Measurements from ENCODE around the gene ZNF219.

Gene ZNF219

DNA sequence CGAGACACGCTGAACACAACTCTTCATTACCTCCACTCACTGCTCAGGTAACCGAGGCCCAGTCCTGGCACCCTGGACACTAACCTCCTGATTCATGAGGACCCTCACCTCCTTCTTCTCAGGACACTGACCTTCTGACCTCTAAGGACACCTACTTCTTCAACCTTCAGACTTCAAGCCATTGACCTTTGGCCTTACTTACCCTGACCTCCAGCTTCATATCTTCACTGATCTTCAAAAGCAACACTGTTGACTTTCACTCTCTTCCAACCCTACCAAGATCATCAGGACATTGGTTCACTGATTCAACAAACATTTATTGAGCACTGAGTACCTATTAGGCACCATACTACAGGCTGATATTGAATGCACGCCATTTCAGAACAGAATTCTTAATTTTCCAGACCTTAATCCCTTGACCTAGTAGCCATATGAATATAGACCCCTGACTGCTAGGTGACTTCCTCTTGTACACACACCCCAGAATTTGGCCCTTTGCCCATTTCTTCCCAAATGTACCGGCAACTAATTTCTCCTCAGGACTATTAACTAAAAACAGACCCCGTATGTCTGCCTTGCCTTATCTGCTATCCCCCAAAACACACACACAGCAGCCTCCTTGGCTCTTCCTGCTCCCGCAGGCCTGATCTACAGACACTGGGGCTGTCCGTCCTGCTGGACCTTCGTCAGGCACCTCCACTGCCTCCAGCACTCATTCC, 22.6 kb downstream of the ZNF219 start:
- no peak overlapping the region for H3K4me3 ChIP-seq
- H4K20me1 ChIP-seq: peaks cover 0 to 24% (median 0%) of the 10 kb centered on the region in 11 experiments; a peak in 7 of 22 replicates
- H3K4me1 ChIP-seq: peaks cover 30 to 60% (median 45%) of the 10 kb centered on the region in 10 experiments
- H3K9me3 ChIP-seq (replicated peaks in 1 of 11): no peaks in the 10 kb centered on the region
- H3K27me3 ChIP-seq: no peaks in the 10 kb centered on the region
- no peak overlapping the region for H3K9ac ChIP-seq
- H3K27ac ChIP-seq: no peak overlapping the region
- no peak for TF ChIP-seq Cebpa-rat (IDR thresholded peaks at IDR 0.05)
- H3K4me2 ChIP-seq: no peak overlapping the region
- H3K36me3 ChIP-seq: peaks cover 28 to 81% (median 66%) of the 10 kb centered on the region in 11 experiments; a peak in 21 of 22 replicates

DNA sequence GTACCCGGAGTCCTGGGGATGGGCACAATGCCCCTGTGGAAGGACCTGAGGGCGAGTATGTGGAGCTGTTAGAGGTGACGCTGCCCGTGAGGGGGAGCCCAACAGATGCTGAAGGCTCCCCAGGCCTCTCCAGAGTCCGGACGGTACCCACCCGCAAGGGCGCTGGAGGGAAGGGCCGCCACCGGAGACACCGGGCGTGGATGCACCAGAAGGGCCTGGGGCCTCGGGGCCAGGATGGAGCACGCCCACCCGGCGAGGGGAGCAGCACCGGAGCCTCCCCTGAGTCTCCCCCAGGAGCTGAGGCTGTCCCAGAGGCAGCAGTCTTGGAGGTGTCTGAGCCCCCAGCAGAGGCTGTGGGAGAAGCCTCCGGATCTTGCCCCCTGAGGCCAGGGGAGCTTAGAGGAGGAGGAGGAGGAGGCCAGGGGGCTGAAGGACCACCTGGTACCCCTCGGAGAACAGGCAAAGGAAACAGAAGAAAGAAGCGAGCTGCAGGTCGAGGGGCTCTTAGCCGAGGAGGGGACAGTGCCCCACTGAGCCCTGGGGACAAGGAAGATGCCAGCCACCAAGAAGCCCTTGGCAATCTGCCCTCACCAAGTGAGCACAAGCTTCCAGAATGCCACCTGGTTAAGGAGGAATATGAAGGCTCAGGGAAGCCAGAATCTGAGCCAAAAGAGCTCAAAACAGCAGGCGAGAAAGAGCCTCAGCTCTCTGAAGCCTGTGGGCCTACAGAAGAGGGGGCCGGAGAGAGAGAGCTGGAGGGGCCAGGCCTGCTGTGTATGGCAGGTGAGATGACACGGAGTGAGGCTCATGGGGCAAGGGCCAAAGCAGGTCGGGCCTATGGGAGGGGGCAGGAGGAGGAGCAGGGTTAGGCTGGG, 23.8 kb downstream of the ZNF219 start:
- Histone ChIP-seq H3K4me3 (no peak overlapping the region), H3K9ac (0 out of 22 replicates have a peak overlapping the region, but pooled peaks of 3 of the 11 experiments have one; percentile 9 to 15 (median 12)), H3K4me2 (peak overlapping the region in 8 of 11 experiments; percentile 93 to 99 (median 98); a peak in 12 of 22 replicates), H3K27ac (peak overlapping the region in 8 of 11 experiments; percentile 2 to 97 (median 37); a peak in 11 of 22 replicates), H3K27me3 (peaks cover 0 to 7% (median 3%) of the 10 kb centered on the region in 11 experiments; a peak in 20 of 22 replicates), H3K4me1 (peaks cover 32 to 65% (median 49%) of the 10 kb centered on the region in 10 experiments), H3K36me3 (peaks cover 25 to 68% (median 54%) of the 10 kb centered on the region in 11 experiments; a peak in 21 of 22 replicates), H3K9me3 (replicated peaks in 1 of 11) (no peaks in the 10 kb centered on the region), H4K20me1 (peaks cover 0 to 24% (median 0%) of the 10 kb centered on the region in 11 experiments; a peak in 7 of 22 replicates)
- TF ChIP-seq Cebpa-rat (IDR thresholded peaks at IDR 0.05): no peak

DNA sequence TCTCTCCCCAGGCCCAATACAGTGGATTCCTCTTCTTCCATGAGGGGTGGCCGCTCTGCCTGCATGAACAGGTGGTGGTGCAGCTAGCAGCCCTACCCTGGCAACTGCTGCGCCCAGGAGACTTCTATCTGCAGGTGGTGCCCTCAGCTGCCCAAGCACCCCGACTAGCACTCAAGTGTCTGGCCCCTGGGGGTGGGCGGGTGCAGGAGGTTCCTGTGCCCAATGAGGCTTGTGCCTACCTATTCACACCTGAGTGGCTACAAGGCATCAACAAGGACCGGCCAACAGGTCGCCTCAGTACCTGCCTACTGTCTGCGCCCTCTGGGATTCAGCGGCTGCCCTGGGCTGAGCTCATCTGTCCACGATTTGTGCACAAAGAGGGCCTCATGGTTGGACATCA, 24.5 kb downstream of the ZNF219 start:
- H3K9me3 ChIP-seq (replicated peaks in 1 of 11): no peaks in the 10 kb centered on the region
- no peak overlapping the region for H3K4me3 ChIP-seq
- peaks cover 7 to 14% (median 10%) of the 10 kb centered on the region in 11 experiments; a peak in 21 of 22 replicates for H3K27me3 ChIP-seq
- peak overlapping the region in 1 of 11 experiments; percentile 11; a peak in 1 of 22 replicates for H3K9ac ChIP-seq
- H3K36me3 ChIP-seq: peaks cover 18 to 61% (median 47%) of the 10 kb centered on the region in 11 experiments; a peak in 21 of 22 replicates
- peak overlapping the region; percentile 88 to 99 (median 98); a peak in 21 of 22 replicates for H3K4me2 ChIP-seq
- H3K4me1 ChIP-seq: peaks cover 39 to 65% (median 54%) of the 10 kb centered on the region in 10 experiments
- TF ChIP-seq Cebpa-rat (IDR thresholded peaks at IDR 0.05): no peak
- peaks cover 0 to 23% (median 0%) of the 10 kb centered on the region in 11 experiments; a peak in 8 of 22 replicates for H4K20me1 ChIP-seq
- H3K27ac ChIP-seq: peak overlapping the region in 7 of 11 experiments; percentile 6 to 97 (median 92); a peak in 10 of 22 replicates

DNA sequence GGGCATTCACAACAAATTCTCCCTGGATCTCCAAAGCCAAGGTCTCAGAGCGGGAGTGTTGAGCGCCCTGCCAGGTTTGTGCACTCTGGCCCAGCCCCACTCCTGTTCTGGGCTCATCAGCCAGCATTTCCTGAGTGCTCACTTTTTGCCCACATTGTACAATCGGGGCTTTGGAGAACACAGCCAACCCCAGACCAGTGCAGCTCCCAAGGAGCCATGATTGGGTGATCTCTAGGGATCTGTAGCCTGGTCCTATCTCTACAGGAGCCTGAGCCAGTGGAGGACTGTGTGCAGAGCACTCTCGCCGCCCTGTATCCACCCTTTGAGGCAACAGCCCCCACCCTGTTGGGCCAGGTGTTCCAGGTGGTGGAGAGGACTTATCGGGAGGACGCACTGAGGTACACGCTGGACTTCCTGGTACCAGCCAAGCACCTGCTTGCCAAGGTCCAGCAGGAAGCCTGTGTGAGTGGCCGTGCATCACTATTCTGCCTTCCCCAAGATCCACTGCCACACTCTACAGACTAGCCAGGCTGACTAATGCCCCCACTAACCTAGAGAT, 25.6 kb downstream of the ZNF219 start:
- H3K4me1 ChIP-seq: peaks cover 45 to 61% (median 56%) of the 10 kb centered on the region in 10 experiments
- H4K20me1 ChIP-seq: peaks cover 0 to 15% (median 0%) of the 10 kb centered on the region in 11 experiments; a peak in 5 of 22 replicates
- peaks cover 10 to 22% (median 18%) of the 10 kb centered on the region in 11 experiments; a peak in 21 of 22 replicates for H3K27me3 ChIP-seq
- peak overlapping the region; percentile 2 to 90 (median 85); a peak in 20 of 22 replicates for H3K9ac ChIP-seq
- peak overlapping the region in 10 of 11 experiments; percentile 83 to 97 (median 92); a peak in 20 of 22 replicates for H3K27ac ChIP-seq
- peaks cover 10 to 50% (median 36%) of the 10 kb centered on the region in 11 experiments; a peak in 21 of 22 replicates for H3K36me3 ChIP-seq
- peak overlapping the region in 8 of 10 experiments; percentile 71 to 87 (median 78); a peak in 14 of 20 replicates for H3K4me3 ChIP-seq
- H3K9me3 ChIP-seq (replicated peaks in 1 of 11): no peaks in the 10 kb centered on the region
- H3K4me2 ChIP-seq: peak overlapping the region; percentile 88 to 99 (median 98)
- TF ChIP-seq Cebpa-rat (IDR thresholded peaks at IDR 0.05): no peak

DNA sequence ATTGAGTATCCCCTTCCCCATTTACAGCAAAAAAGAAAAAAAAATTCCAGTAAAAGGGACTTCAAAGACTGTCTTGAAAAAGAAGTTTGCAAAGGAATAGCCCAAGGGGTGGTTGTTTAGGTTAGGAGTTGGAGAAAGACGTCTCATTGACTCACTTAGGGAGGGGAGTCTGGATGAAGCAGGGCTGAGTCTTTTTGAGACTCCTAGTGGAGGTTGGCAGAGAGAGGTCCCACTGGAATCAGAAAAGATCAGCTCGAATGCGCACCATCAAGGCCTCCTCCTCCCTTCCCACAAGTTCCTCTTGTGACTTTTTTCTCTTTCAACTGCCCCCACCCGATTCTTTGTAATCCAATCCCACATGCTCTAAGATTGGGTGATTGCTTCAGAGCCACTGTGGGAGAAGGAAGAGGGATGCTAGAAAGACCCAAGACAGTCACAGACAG, 26.4 kb downstream of the ZNF219 start:
- peak overlapping the region; percentile 75 to 90 (median 85); a peak in 21 of 22 replicates for H3K9ac ChIP-seq
- peak in 8 of 11 experiments; percentile 38 to 71 (median 62); a peak in 13 of 22 replicates for TF ChIP-seq Cebpa-rat (IDR thresholded peaks at IDR 0.05)
- H3K36me3 ChIP-seq: peaks cover 10 to 42% (median 31%) of the 10 kb centered on the region in 11 experiments; a peak in 21 of 22 replicates
- peak overlapping the region; percentile 48 to 97 (median 92) for H3K27ac ChIP-seq
- peaks cover 41 to 59% (median 51%) of the 10 kb centered on the region in 10 experiments for H3K4me1 ChIP-seq
- H3K9me3 ChIP-seq (replicated peaks in 1 of 11): no peaks in the 10 kb centered on the region
- peaks cover 0 to 15% (median 0%) of the 10 kb centered on the region in 11 experiments; a peak in 5 of 22 replicates for H4K20me1 ChIP-seq
- H3K4me2 ChIP-seq: peak overlapping the region; percentile 88 to 99 (median 98)
- peak overlapping the region; percentile 71 to 87 (median 78) for H3K4me3 ChIP-seq
- H3K27me3 ChIP-seq: peaks cover 10 to 22% (median 18%) of the 10 kb centered on the region in 11 experiments; a peak in 21 of 22 replicates

DNA sequence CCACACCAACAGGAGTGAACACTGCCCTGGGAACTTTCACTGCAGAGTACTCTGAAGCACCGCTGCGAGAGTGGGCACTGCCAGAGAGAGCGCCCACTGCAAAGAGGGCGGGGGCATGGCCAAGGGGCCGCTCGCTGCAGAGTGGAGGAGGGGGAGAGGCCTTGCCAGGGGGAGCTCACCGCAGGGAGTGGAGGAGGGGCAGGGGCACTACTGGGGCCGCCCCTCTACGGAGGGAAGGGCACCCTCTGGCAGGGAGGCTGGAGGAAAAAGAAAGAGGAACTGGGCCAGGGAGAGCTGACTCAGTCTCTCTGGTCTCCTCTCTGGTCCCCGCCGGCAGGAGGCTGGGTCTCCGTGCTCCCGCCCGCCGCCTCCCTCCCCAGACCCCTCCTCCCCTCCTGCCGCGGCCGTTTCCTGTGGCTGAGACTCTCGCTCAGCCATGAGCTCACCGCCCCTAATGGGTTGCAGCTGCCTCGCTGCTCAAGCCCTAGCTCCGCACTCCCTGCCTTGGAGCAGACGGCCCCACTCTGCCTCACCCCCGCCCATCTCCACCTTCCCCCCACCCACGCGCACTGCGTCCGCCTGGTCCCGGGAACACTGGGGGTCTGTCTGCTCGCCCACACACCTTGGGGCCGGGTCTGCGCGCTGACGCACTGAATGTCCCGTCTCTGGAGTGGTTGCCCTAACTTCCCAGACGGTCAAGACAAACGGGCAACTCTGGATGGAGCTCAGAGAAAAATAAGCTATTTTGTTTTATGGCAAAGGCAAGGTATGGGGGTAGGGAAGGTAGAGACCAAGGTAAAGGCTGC, 27.0 kb downstream of the ZNF219 start:
- Histone ChIP-seq H3K4me3 (peak overlapping the region; percentile 71 to 87 (median 78)), H3K4me2 (peak overlapping the region; percentile 88 to 99 (median 98)), H3K36me3 (peaks cover 4 to 36% (median 25%) of the 10 kb centered on the region in 11 experiments; a peak in 21 of 22 replicates), H4K20me1 (peaks cover 0 to 15% (median 0%) of the 10 kb centered on the region in 11 experiments; a peak in 5 of 22 replicates), H3K9ac (peak overlapping the region; percentile 84 to 90 (median 86)), H3K4me1 (peaks cover 41 to 59% (median 51%) of the 10 kb centered on the region in 10 experiments), H3K9me3 (replicated peaks in 1 of 11) (no peaks in the 10 kb centered on the region), H3K27me3 (peaks cover 10 to 22% (median 18%) of the 10 kb centered on the region in 11 experiments; a peak in 21 of 22 replicates), H3K27ac (peak overlapping the region; percentile 69 to 97 (median 92))
- no peak for TF ChIP-seq Cebpa-rat (IDR thresholded peaks at IDR 0.05)

DNA sequence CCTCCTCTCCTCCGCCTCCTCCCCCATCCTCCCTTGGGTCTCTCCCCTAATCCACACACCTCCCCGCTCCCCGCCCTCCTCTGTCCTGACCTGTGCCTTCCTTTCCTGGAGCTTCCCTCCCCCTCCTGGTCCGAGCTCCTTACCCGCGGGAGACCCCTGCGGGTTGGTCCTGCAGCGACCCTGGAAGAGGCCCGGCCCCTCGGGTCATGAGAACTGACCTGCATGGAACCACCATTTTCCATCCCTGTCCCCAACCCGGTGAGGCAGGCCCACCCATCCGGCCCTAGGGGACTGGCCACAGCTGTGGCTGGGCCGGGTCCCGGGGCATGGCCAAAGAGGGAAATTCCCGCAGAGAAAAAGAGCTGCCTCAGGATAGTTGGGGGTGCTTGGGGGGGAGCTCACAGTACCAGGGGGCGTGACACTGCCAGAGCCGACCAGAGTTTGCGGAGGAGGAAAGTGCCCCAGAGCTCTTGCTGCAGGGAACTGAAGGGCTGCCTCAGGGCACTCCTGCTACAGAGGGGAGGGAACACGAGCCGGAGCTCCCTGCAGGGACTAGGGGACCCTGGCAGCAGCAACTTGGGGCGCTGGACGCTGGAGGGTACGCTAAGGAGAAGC, 27.7 kb downstream of the ZNF219 start:
- Histone ChIP-seq H3K4me3 (peak overlapping the region; percentile 71 to 87 (median 78)), H3K4me2 (peak overlapping the region; percentile 88 to 99 (median 98)), H3K4me1 (peaks cover 41 to 59% (median 51%) of the 10 kb centered on the region in 10 experiments), H3K9ac (peak overlapping the region; percentile 84 to 90 (median 86)), H4K20me1 (peaks cover 0 to 15% (median 0%) of the 10 kb centered on the region in 11 experiments; a peak in 5 of 22 replicates), H3K36me3 (peaks cover 0 to 29% (median 18%) of the 10 kb centered on the region in 11 experiments; a peak in 19 of 22 replicates), H3K27me3 (peaks cover 10 to 22% (median 18%) of the 10 kb centered on the region in 11 experiments; a peak in 21 of 22 replicates), H3K27ac (peak overlapping the region; percentile 69 to 97 (median 92)), H3K9me3 (replicated peaks in 1 of 11) (no peaks in the 10 kb centered on the region)
- TF ChIP-seq Cebpa-rat (IDR thresholded peaks at IDR 0.05): no peak

Data from BLaER1 treated with 17β-estradiol and CSF1 and Interleukin-3, amounts not matched to agents 10 nM and 100 nM (cell line).